Inferior parietal cortex (tissue), 1 donor: ENCODE results near the gene UTP25.
"Not testable (repeated sequence)": the region's sequence is repeated elsewhere in the genome, so short reads cannot be mapped to it uniquely, and the experiment has no call there.

Source experiments
- DNase-seq: peaks from one replicate; pipeline ENCODE4 v3.0.0-alpha.2; 2016; ENCODE audit errors: extremely low spot score

The UTP25 gene

GRCh38 chr1:209827384-209828262 lies at the start of gene UTP25:
Gene UTP25 (plus strand): TSS chr1:209827972. CDS start chr1:209828064, 92 bp downstream.
- peak; percentile 98 for DNase-seq

- DNase-seq = no peak
These were observed 49.7 kb upstream of the UTP25 start for GRCh38 chr1:209778102-209778501.

GRCh38 chr1:209780268-209780667 lies 47.5 kb upstream of the UTP25 start:
- no peak for DNase-seq

GRCh38 chr1:209783386-209783785 lies 44.4 kb upstream of the UTP25 start:
- DNase-seq = no peak

- DNase-seq = peak; percentile 99
These were observed 43.3 kb upstream of the UTP25 start, which contains the start of gene C1orf74 for GRCh38 chr1:209784265-209785169. Gene C1orf74 (minus strand): TSS chr1:209784559. CDS start chr1:209783634, 925 bp downstream.

GRCh38 chr1:209785592-209785991 lies 42.2 kb upstream of the UTP25 start:
- no peak for DNase-seq

- no peak for DNase-seq
These were observed 41.6 kb upstream of the UTP25 start for GRCh38 chr1:209786146-209786545.

GRCh38 chr1:209787551-209787950 lies 40.2 kb upstream of the UTP25 start:
- peak; percentile 24 for DNase-seq

GRCh38 chr1:209789245-209789644 lies 38.5 kb upstream of the UTP25 start:
- no peak for DNase-seq

GRCh38 chr1:209790286-209791193 lies 37.2 kb upstream of the UTP25 start:
- no peak for DNase-seq

GRCh38 chr1:209791920-209792319 lies 35.9 kb upstream of the UTP25 start:
- no peak for DNase-seq

- DNase-seq = not testable (repeated sequence)
These were observed 34.1 kb upstream of the UTP25 start for GRCh38 chr1:209793711-209794110.

GRCh38 chr1:209797978-209798639 lies 29.7 kb upstream of the UTP25 start:
- no peak for DNase-seq

GRCh38 chr1:209800984-209801834 lies 26.6 kb upstream of the UTP25 start:
- DNase-seq = no peak

GRCh38 chr1:209802117-209802779 lies 25.5 kb upstream of the UTP25 start:
- no peak for DNase-seq

GRCh38 chr1:209802780-209803152 lies 25.0 kb upstream of the UTP25 start:
- DNase-seq = no peak

- no peak for DNase-seq
These were observed 24.2 kb upstream of the UTP25 start for GRCh38 chr1:209803568-209803967.

- no peak for DNase-seq
These were observed 22.4 kb upstream of the UTP25 start for GRCh38 chr1:209805341-209805781.
